ENCODE data around the gene DSE. TPM values are rescaled to one million over a fixed set of nuclear protein-coding genes. Genes with fewer than 3 reads are reported as not detected.

The DSE gene
- total RNA-seq, 1 experiment from 2014 or later: 9.8 TPM

DNA sequence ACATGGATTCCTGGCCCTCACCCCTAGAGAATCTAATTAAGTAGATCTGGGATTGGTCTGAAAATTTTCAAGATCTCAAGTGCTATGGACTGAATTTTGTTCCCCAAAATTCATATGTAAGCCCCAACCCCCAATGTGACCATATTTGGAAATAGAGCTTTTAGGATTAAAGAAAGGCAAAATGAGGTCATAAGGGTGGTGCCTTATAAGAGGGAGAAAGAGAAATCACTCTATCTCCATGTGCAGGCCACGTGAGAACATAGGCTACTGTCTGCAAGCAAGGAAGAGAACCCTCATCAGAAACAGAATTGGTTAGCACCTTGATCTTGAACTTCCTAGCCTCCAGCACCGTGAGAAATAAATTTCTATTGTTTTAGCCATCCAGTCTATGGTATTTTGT lies 8.5 kb upstream of the DSE start:
- Histone ChIP-seq H3F3A (ENCODE audit: low read length, unreplicated experiment) (no peaks in the 10 kb centered on the region), H3K27ac (ENCODE audit: low read length) (no peak overlapping the region), H3K9me3 (ENCODE audit: low read length) (no peaks in the 10 kb centered on the region), H3K27me3 (ENCODE audit: low read length) (no peaks in the 10 kb centered on the region), H3K36me3 (ENCODE audit: low read depth, low read length) (no peaks in the 10 kb centered on the region), H3K4me2 (ENCODE audit: low read length) (no peak overlapping the region), H3K9me2 (replicated peaks; ENCODE audit: low read length) (no peaks in the 10 kb centered on the region), H3K4me3 (ENCODE audit: low read length) (no peak overlapping the region), H3K9ac (ENCODE audit: low read length) (no peak overlapping the region), H4K20me1 (ENCODE audit: low read length) (no peaks in the 10 kb centered on the region), H3K79me2 (ENCODE audit: low read length) (no peaks in the 10 kb centered on the region), H3K4me1 (ENCODE audit: insufficient read depth, low read length) (no peaks in the 10 kb centered on the region), H2AFZ (ENCODE audit: low read length) (no peak overlapping the region)
- intact Hi-C loops (cut with micrococcal nuclease): no loop called here
- BruUV-seq (replicated peaks): no TSS peak
- ChIA-PET POLR2A (ENCODE audit: unreplicated experiment) (no interaction called here), CTCF (no interaction called here)
- no peak for ATAC-seq
- no peak for DNase-seq
- TF ChIP-seq EZH2phosphoT487 (IDR thresholded peaks at IDR 0.05; ENCODE audit: borderline replicate concordance, low read length) (no peak), EZH2 (IDR thresholded peaks at IDR 0.05; ENCODE audit: low read length, unreplicated experiment) (no peak)
- TF ChIP-seq, protein P1, sequence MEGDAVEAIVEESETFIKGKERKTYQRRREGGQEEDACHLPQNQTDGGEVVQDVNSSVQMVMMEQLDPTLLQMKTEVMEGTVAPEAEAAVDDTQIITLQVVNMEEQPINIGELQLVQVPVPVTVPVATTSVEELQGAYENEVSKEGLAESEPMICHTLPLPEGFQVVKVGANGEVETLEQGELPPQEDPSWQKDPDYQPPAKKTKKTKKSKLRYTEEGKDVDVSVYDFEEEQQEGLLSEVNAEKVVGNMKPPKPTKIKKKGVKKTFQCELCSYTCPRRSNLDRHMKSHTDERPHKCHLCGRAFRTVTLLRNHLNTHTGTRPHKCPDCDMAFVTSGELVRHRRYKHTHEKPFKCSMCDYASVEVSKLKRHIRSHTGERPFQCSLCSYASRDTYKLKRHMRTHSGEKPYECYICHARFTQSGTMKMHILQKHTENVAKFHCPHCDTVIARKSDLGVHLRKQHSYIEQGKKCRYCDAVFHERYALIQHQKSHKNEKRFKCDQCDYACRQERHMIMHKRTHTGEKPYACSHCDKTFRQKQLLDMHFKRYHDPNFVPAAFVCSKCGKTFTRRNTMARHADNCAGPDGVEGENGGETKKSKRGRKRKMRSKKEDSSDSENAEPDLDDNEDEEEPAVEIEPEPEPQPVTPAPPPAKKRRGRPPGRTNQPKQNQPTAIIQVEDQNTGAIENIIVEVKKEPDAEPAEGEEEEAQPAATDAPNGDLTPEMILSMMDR (conservative IDR thresholded peaks at IDR 0.05; ENCODE audit: low read depth, low read length): no peak

- Histone ChIP-seq H3F3A (ENCODE audit: low read length, unreplicated experiment) (no peaks in the 10 kb centered on the region), H3K27ac (ENCODE audit: low read length) (no peak overlapping the region), H3K9ac (ENCODE audit: low read length) (no peak overlapping the region), H3K9me3 (ENCODE audit: low read length) (no peaks in the 10 kb centered on the region), H4K20me1 (ENCODE audit: low read length) (no peaks in the 10 kb centered on the region), H3K4me1 (ENCODE audit: insufficient read depth, low read length) (no peaks in the 10 kb centered on the region), H2AFZ (ENCODE audit: low read length) (no peak overlapping the region), H3K4me3 (ENCODE audit: low read length) (no peak overlapping the region), H3K36me3 (ENCODE audit: low read depth, low read length) (no peaks in the 10 kb centered on the region), H3K27me3 (ENCODE audit: low read length) (no peaks in the 10 kb centered on the region), H3K79me2 (ENCODE audit: low read length) (no peaks in the 10 kb centered on the region), H3K9me2 (replicated peaks; ENCODE audit: low read length) (no peaks in the 10 kb centered on the region), H3K4me2 (ENCODE audit: low read length) (no peak overlapping the region)
- no TSS peak for BruUV-seq (replicated peaks)
- ATAC-seq (no peak), DNase-seq (no peak)
- ChIA-PET POLR2A (ENCODE audit: unreplicated experiment) (no interaction called here), CTCF (no interaction called here)
- intact Hi-C loops (cut with micrococcal nuclease): no loop called here
- TF ChIP-seq EZH2 (IDR thresholded peaks at IDR 0.05; ENCODE audit: low read length, unreplicated experiment): no peak
- TF ChIP-seq, protein P1 (conservative IDR thresholded peaks at IDR 0.05; ENCODE audit: low read depth, low read length): no peak
- no peak for TF ChIP-seq EZH2phosphoT487 (IDR thresholded peaks at IDR 0.05; ENCODE audit: borderline replicate concordance, low read length)
Measured at GRCh38 chr6:116363759-116364158, 7.0 kb upstream of the DSE start.

GRCh38 chr6:116364321-116364720 lies 6.4 kb upstream of the DSE start:
- DNase-seq: no peak
- intact Hi-C loops (cut with micrococcal nuclease): no loop called here
- no peak overlapping the region for H3K27ac ChIP-seq (ENCODE audit: low read length)

More at GRCh38 chr6:116364321-116364720, 6.4 kb upstream of the DSE start:
- Histone ChIP-seq H3K4me3 (ENCODE audit: low read length) (no peak overlapping the region), H2AFZ (ENCODE audit: low read length) (no peak overlapping the region), H3K79me2 (ENCODE audit: low read length) (no peaks in the 10 kb centered on the region), H4K20me1 (ENCODE audit: low read length) (no peaks in the 10 kb centered on the region), H3K4me2 (ENCODE audit: low read length) (no peak overlapping the region), H3F3A (ENCODE audit: low read length, unreplicated experiment) (no peaks in the 10 kb centered on the region), H3K27me3 (ENCODE audit: low read length) (no peaks in the 10 kb centered on the region), H3K36me3 (ENCODE audit: low read depth, low read length) (no peaks in the 10 kb centered on the region), H3K9me2 (replicated peaks; ENCODE audit: low read length) (no peaks in the 10 kb centered on the region), H3K9me3 (ENCODE audit: low read length) (no peaks in the 10 kb centered on the region), H3K4me1 (ENCODE audit: insufficient read depth, low read length) (no peaks in the 10 kb centered on the region), H3K9ac (ENCODE audit: low read length) (no peak overlapping the region)
- POLR2A ChIA-PET (ENCODE audit: unreplicated experiment): no interaction called here
- CTCF ChIA-PET: no interaction called here
- TF ChIP-seq, protein P1 (conservative IDR thresholded peaks at IDR 0.05; ENCODE audit: low read depth, low read length): no peak
- TF ChIP-seq EZH2 (IDR thresholded peaks at IDR 0.05; ENCODE audit: low read length, unreplicated experiment): no peak
- TF ChIP-seq EZH2phosphoT487 (IDR thresholded peaks at IDR 0.05; ENCODE audit: borderline replicate concordance, low read length): no peak
- no TSS peak for BruUV-seq (replicated peaks)
- ATAC-seq: no peak

Measured in PC-3 (cell line).